SK-N-SH (cell line): Measurements from ENCODE around the gene CDH13. TPM values are rescaled to one million over a fixed set of nuclear protein-coding genes. Genes with fewer than 3 reads are reported as not detected.

Experiments
- CTCF ChIA-PET: fragments of 300-600, 350-600 bp; formaldehyde crosslinking; extraction: SDS; loops from one replicate; lab custom pipeline; 2021; lab: Yijun Ruan, JAX
- POLR2A ChIA-PET: fragments of 350-600 bp; sonication (Branson Sonifier 250); formaldehyde crosslinking; extraction: SDS; loops from one replicate; lab custom pipeline; 2020; ENCODE audit warnings: antibody characterized with exemption, inconsistent platforms; lab: Yijun Ruan, JAX
- DNase-seq: peaks from one replicate; pipeline ENCODE4 v3.0.0; 2012
- H2AFZ ChIP-seq: fragments of 200-600 bp; sonication (generic); 2 replicates; pipeline ENCODE4 v1.8.1; 2016; ENCODE audit warnings: antibody characterized with exemption, mild to moderate bottlenecking, low read depth
- H3F3A ChIP-seq: fragments of 200-600 bp; sonication (generic); replicated peaks from 2 replicates; pipeline ENCODE3; 2016; ENCODE audit warnings: antibody characterized with exemption, mild to moderate bottlenecking; ENCODE audit not compliant: insufficient read depth
- H3K27ac ChIP-seq, 2 experiments: fragments of 200-500 bp in 1 of 2; fragments of 200-600 bp in 1 of 2; sonication (Bioruptor generic) in 1 of 2; sonication (generic), shearing (Covaris generic) in 1 of 2; 2 replicates each; pipeline versions ENCODE4 v1.5.1 to v1.6.1; 2014 to 2016; ENCODE audit warnings: low read depth in 2 of 2, inconsistent platforms in 1 of 2, low read length in 1 of 2, mild to moderate bottlenecking in 1 of 2, mixed read lengths in 1 of 2
- H3K27me3 ChIP-seq: fragments of 200-600 bp; sonication (generic), shearing (Covaris generic); 2 replicates; pipeline ENCODE4 v1.6.1; 2016; ENCODE audit warnings: mixed run types; ENCODE audit not compliant: insufficient read depth
- H3K36me3 ChIP-seq, 2 experiments: fragments of 200-500 bp in 1 of 2; fragments of 200-600 bp in 1 of 2; sonication (Bioruptor generic) in 1 of 2; sonication (generic) in 1 of 2; replicated peaks in 1 of 2; 2 replicates each; pipeline versions ENCODE3 to v1.5.1; 2014 to 2016; ENCODE audit warnings: low read length in 1 of 2, mild to moderate bottlenecking in 1 of 2; ENCODE audit not compliant: insufficient read depth in 2 of 2, control insufficient read depth in 1 of 2
- H3K4me1 ChIP-seq, 2 experiments: fragments of 200-500 bp in 1 of 2; fragments of 200-600 bp in 1 of 2; sonication (Bioruptor generic) in 1 of 2; sonication (generic), shearing (Covaris generic) in 1 of 2; 2 replicates each; pipeline versions ENCODE4 v1.5.1 to v1.6.1; 2014 to 2016; ENCODE audit warnings: low read depth in 1 of 2, low read length in 1 of 2, mixed run types in 1 of 2; ENCODE audit not compliant: insufficient read depth in 2 of 2, control insufficient read depth in 1 of 2
- H3K4me2 ChIP-seq: fragments of 200-600 bp; sonication (generic), shearing (Covaris generic); 2 replicates; pipeline ENCODE4 v1.6.1; 2017; ENCODE audit warnings: mixed run types
- H3K4me3 ChIP-seq, 2 experiments: fragments of 200-500 bp in 1 of 2; fragments of 200-600 bp in 1 of 2; sonication (Bioruptor generic) in 1 of 2; sonication (generic), shearing (Covaris generic) in 1 of 2; 2 replicates each; pipeline versions ENCODE4 v1.5.1 to v1.8.1; 2014 to 2016; ENCODE audit warnings: low read depth in 2 of 2, inconsistent platforms in 1 of 2, low read length in 1 of 2, mild to moderate bottlenecking in 1 of 2, mixed read lengths in 1 of 2, moderate library complexity in 1 of 2
- H3K79me2 ChIP-seq: fragments of 200-600 bp; sonication (generic); 2 replicates; pipeline ENCODE4 v1.8.1; 2017; ENCODE audit warnings: mild to moderate bottlenecking; ENCODE audit not compliant: insufficient read depth
- H3K9ac ChIP-seq: fragments of 200-600 bp; sonication (generic); 2 replicates; pipeline ENCODE4 v1.6.1; 2017; ENCODE audit warnings: mixed run types
- H3K9me2 ChIP-seq: fragments of 200-600 bp; sonication (generic); 2 replicates; pipeline ENCODE4 v1.6.1; 2017; ENCODE audit warnings: mixed run types
- H3K9me3 ChIP-seq: fragments of 200-600 bp; sonication (generic); 2 replicates; pipeline ENCODE4 v1.6.1; 2017; ENCODE audit warnings: mixed run types, mild to moderate bottlenecking, moderate library complexity
- H4K20me1 ChIP-seq: fragments of 200-600 bp; sonication (generic); 2 replicates; pipeline ENCODE4 v1.6.1; 2017; ENCODE audit warnings: mild to moderate bottlenecking, mixed run types; ENCODE audit not compliant: insufficient read depth
- CHD2 ChIP-seq: fragments of 150-350 bp; IDR thresholded peaks from 2 replicates; pipeline ENCODE4 v1.6.1; 2018; ENCODE audit warnings: low read length; ENCODE audit not compliant: partially characterized antibody
- ELF1 ChIP-seq: IDR thresholded peaks from 2 replicates; pipeline ENCODE4 v1.4.0; 2012
- EP300 ChIP-seq, 2 experiments: IDR thresholded peaks; 2 replicates each; pipeline versions ENCODE4 v1.4.0 to v1.6.1; 2012; ENCODE audit warnings: borderline replicate concordance in 1 of 2, low read depth in 1 of 2, low read length in 1 of 2
- EZH2phosphoT487 ChIP-seq: fragments of 200-600 bp; sonication (generic); IDR thresholded peaks from 2 replicates; pipeline ENCODE4 v1.6.1; 2017; ENCODE audit warnings: low read depth, mixed run types, mild to moderate bottlenecking, antibody characterized with exemption, moderate library complexity, borderline replicate concordance
- FOSL2 ChIP-seq: IDR thresholded peaks from 2 replicates; pipeline ENCODE4 v1.4.0; 2012; ENCODE audit warnings: low read depth, mild to moderate bottlenecking, moderate library complexity, borderline replicate concordance
- FOXM1 ChIP-seq: IDR thresholded peaks from 2 replicates; pipeline ENCODE4 v1.4.0; 2012; ENCODE audit warnings: low read depth, mild to moderate bottlenecking
- JUND ChIP-seq: IDR thresholded peaks from 2 replicates; pipeline ENCODE4 v1.4.0; 2012
- MAX ChIP-seq: IDR thresholded peaks from 2 replicates; pipeline ENCODE4 v1.4.0; 2012; ENCODE audit warnings: low read depth
- MEF2A ChIP-seq: IDR thresholded peaks from 2 replicates; pipeline ENCODE4 v1.4.0; 2012; ENCODE audit warnings: low read depth, borderline replicate concordance
- MXI1 ChIP-seq: IDR thresholded peaks from 2 replicates; pipeline ENCODE4 v1.6.1; 2012; ENCODE audit warnings: mild to moderate bottlenecking, low read depth, low read length, improper control_type of control experiment
- NRF1 ChIP-seq: IDR thresholded peaks from 2 replicates; pipeline ENCODE4 v1.6.1; 2012; ENCODE audit warnings: low read depth, mild to moderate bottlenecking, low read length
- RAD21 ChIP-seq: IDR thresholded peaks from 2 replicates; pipeline ENCODE4 v1.6.1; 2012; ENCODE audit warnings: mild to moderate bottlenecking, low read length
- REST ChIP-seq: IDR thresholded peaks from 2 replicates; pipeline ENCODE4 v1.6.1; 2012; ENCODE audit warnings: mild to moderate bottlenecking, low read depth, low read length, moderate library complexity
- RXRA ChIP-seq: IDR thresholded peaks from 2 replicates; pipeline ENCODE4 v1.4.0; 2012; ENCODE audit warnings: low read depth, mild to moderate bottlenecking, borderline replicate concordance
- SIN3A ChIP-seq: IDR thresholded peaks from 2 replicates; pipeline ENCODE4 v1.6.1; 2012; ENCODE audit warnings: low read depth, mild to moderate bottlenecking, low read length, moderate library complexity, borderline replicate concordance
- SMC3 ChIP-seq: IDR thresholded peaks from 2 replicates; pipeline ENCODE4 v1.6.1; 2012; ENCODE audit warnings: low read depth, low read length, improper control_type of control experiment
- TEAD4 ChIP-seq: IDR thresholded peaks from 2 replicates; pipeline ENCODE4 v1.4.0; 2012; ENCODE audit warnings: mild to moderate bottlenecking, borderline replicate concordance; ENCODE audit not compliant: insufficient read depth
- YY1 ChIP-seq: IDR thresholded peaks from 2 replicates; pipeline ENCODE4 v1.4.0; 2012; ENCODE audit warnings: low read depth, mild to moderate bottlenecking
- WGBS: methylation state at CpG from one replicate; pipeline ENCODE4 v1.1.6; 2017; ENCODE audit warnings: low lambda C conversion rate; 5-methylcytosine and 5-hydroxymethylcytosine counted together
- polyA plus RNA-seq, 3 experiments: library from polyadenylated mRNA; depleted of rRNA; stranded (reverse); fragments of >200 nt; gene quantifications; 2 replicates each; pipeline ENCODE4 v1.2.3, GENCODE V29; 2012
- TF ChIP-seq, protein P1 (sequence below): IDR thresholded peaks from 2 replicates; pipeline ENCODE4 v1.4.0; 2012; ENCODE audit warnings: low read depth, borderline replicate concordance

CDH13 gene
- polyA plus RNA-seq, 1 of the 3 experiments (the other 2 are of a cell fraction): 93.0 TPM

GRCh38 chr16:83402967-83403366 is 776.2 kb downstream of the CDH13 start:
- CTCF ChIA-PET: no interaction called here
- Histone ChIP-seq H3K79me2 (no peaks in the 10 kb centered on the region), H3K36me3 (no peaks in the 10 kb centered on the region), H3K4me3 (no peak overlapping the region), H3K27ac (peak overlapping the region in 1 of 2 experiments; percentile 89; a peak in 2 of 4 replicates), H3F3A (peaks cover 36% of the 10 kb centered on the region), H3K4me1 (0 out of 4 replicates have a peak, but pooled peaks cover 0 to 5% of the 10 kb centered on the region in 2 experiments), H3K9me3 (no peaks in the 10 kb centered on the region), H4K20me1 (no peaks in the 10 kb centered on the region), H3K9ac (peak overlapping the region; percentile 39; the same call in 1 of the 2 replicates), H3K9me2 (no peaks in the 10 kb centered on the region), H2AFZ (no peak overlapping the region), H3K4me2 (peak overlapping the region; percentile 30), H3K27me3 (no peaks in the 10 kb centered on the region)
- POLR2A ChIA-PET: no interaction called here
- TF ChIP-seq NRF1 (no peak), RXRA (peak; percentile 68; the same call in 1 of the 2 replicates), CHD2 (no peak), MEF2A (no peak), SMC3 (no peak), FOSL2 (peak; percentile 55; the same call in 1 of the 2 replicates), EZH2phosphoT487 (no peak), RAD21 (no peak), TEAD4 (no peak), MAX (no peak), EP300 (IDR thresholded peaks at IDR 0.05; ENCODE audit: borderline replicate concordance in 1 of 2, low read depth in 1 of 2, low read length in 1 of 2) (0 out of 4 replicates have a peak, but pooled peaks of 1 of the 2 experiments have one; percentile 38), FOXM1 (no peak), YY1 (no peak), REST (no peak), MXI1 (no peak), ELF1 (0 out of 2 replicates have a peak, but pooled peaks have one; percentile 21), SIN3A (no peak), JUND (peak; percentile 57)
- TF ChIP-seq, protein P1, sequence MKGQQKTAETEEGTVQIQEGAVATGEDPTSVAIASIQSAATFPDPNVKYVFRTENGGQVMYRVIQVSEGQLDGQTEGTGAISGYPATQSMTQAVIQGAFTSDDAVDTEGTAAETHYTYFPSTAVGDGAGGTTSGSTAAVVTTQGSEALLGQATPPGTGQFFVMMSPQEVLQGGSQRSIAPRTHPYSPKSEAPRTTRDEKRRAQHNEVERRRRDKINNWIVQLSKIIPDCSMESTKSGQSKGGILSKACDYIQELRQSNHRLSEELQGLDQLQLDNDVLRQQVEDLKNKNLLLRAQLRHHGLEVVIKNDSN: no peak
- WGBS: 14% methylated on average over 4 of the region's 4 CpGs
- no peak for DNase-seq
